B cell (primary cell): Measurements from ENCODE around the gene OR8D1. TPM values are rescaled to one million over a fixed set of nuclear protein-coding genes. Genes with fewer than 3 reads are reported as not detected.

Experiments used
- ATAC-seq: fragments of 200-7000 bp; cut with Tn5 transposase; one replicate; pipeline ENCODE4 v1.10.0; 2021; ENCODE audit warnings: low read depth, mild to moderate bottlenecking, moderate number of reproducible peaks, moderate library complexity
- CTCF ChIA-PET: fragments of 350-600 bp; sonication (Branson Sonifier 250); formaldehyde crosslinking; loops from one replicate; lab custom pipeline; 2021; ENCODE audit warnings: antibody characterized with exemption, inconsistent platforms; lab: Charles Lee
- POLR2A ChIA-PET: fragments of 350-600 bp; sonication (Branson Sonifier 250); formaldehyde crosslinking; loops from one replicate; lab custom pipeline; 2021; ENCODE audit warnings: antibody characterized with exemption; lab: Charles Lee
- DNase-seq: peaks from one replicate; pipeline ENCODE4 v3.0.0; 2013
- H2AFZ ChIP-seq: 2 replicates; pipeline ENCODE4 v1.6.1; 2012; ENCODE audit warnings: mild to moderate bottlenecking, low read depth, low read length; ENCODE audit not compliant: insufficient read depth, poor library complexity, severe bottlenecking
- H3K27ac ChIP-seq, 2 donors: 1 replicate in 1 of 2; 2 replicates in 1 of 2; pipeline ENCODE4 v1.5.1; 2012 to 2013; ENCODE audit warnings: low read length in 2 of 2, mild to moderate bottlenecking in 2 of 2, moderate library complexity in 1 of 2
- H3K27me3 ChIP-seq, 4 experiments: fragments of 200-600 bp in 1 of 4; sonication (generic) in 1 of 4; replicated peaks in 1 of 4; 1 replicate in 2 of 4; 2 replicates in 2 of 4; pipeline versions ENCODE4 v1.6.1 to v1.7.0; 2013 to 2016; ENCODE audit warnings: low read length in 3 of 4, mild to moderate bottlenecking in 2 of 4, mixed read lengths in 1 of 4, moderate library complexity in 1 of 4; ENCODE audit not compliant: insufficient read depth in 4 of 4, control insufficient read depth in 3 of 4; ENCODE audit errors: control extremely low read depth in 1 of 4
- H3K36me3 ChIP-seq, 2 experiments: replicated peaks in 1 of 2; 1 replicate in 1 of 2; 2 replicates in 1 of 2; pipeline versions ENCODE4 v1.6.1 to v1.7.1; 2013; ENCODE audit warnings: low read length in 1 of 2; ENCODE audit not compliant: insufficient read depth in 2 of 2, control insufficient read depth in 1 of 2; ENCODE audit errors: control extremely low read depth in 1 of 2, extremely low read depth in 1 of 2
- H3K4me1 ChIP-seq, 2 donors: fragments of 200-600 bp in 1 of 2; sonication (generic) in 1 of 2; 1 replicate in 1 of 2; 2 replicates in 1 of 2; pipeline versions ENCODE4 v1.5.1 to v1.6.1; 2013 to 2017; ENCODE audit warnings: low read length in 2 of 2; ENCODE audit not compliant: control insufficient read depth in 2 of 2, insufficient read depth in 2 of 2
- H3K4me2 ChIP-seq: replicated peaks from 2 replicates; pipeline ENCODE3; 2012; ENCODE audit warnings: mild to moderate bottlenecking, low read depth, low read length; ENCODE audit not compliant: poor library complexity, severe bottlenecking
- H3K4me3 ChIP-seq, 5 experiments: fragments of 200-600 bp in 1 of 5; sonication (generic) in 1 of 5; 1 replicate in 3 of 5; 2 replicates in 2 of 5; pipeline versions ENCODE4 v1.5.1 to v1.7.0; 2011 to 2016; ENCODE audit warnings: low read length in 4 of 5, mild to moderate bottlenecking in 4 of 5, low read depth in 2 of 5, control low read depth in 1 of 5, moderate library complexity in 1 of 5; ENCODE audit not compliant: insufficient read depth in 1 of 5; ENCODE audit errors: control extremely low read depth in 1 of 5, extremely low read depth in 1 of 5
- H3K79me2 ChIP-seq: fragments of 200-600 bp; sonication (generic); one replicate; pipeline ENCODE4 v1.6.0; 2016; ENCODE audit warnings: low read length; ENCODE audit not compliant: control insufficient read depth, insufficient read depth
- H3K9ac ChIP-seq: fragments of 200-600 bp; sonication (generic); 2 replicates; pipeline ENCODE4 v1.6.1; 2017; ENCODE audit warnings: mild to moderate bottlenecking, low read length, moderate library complexity
- H3K9me3 ChIP-seq, 3 donors: one replicate each; pipeline versions ENCODE4 v1.6.1 to v1.7.1; 2013; ENCODE audit warnings: low read length in 2 of 3; ENCODE audit not compliant: control insufficient read depth in 2 of 3, insufficient read depth in 1 of 3; ENCODE audit errors: control extremely low read depth in 1 of 3
- H4K20me1 ChIP-seq: 2 replicates; pipeline ENCODE4 v1.6.0; 2012; ENCODE audit warnings: mild to moderate bottlenecking, low read length; ENCODE audit not compliant: insufficient read depth, control insufficient read depth, poor library complexity, severe bottlenecking
- H3K27ac Mint-ChIP-seq: one replicate; pipeline ENCODE4 v1.8.0; 2021; ENCODE audit warnings: mixed read lengths
- H3K27me3 Mint-ChIP-seq: one replicate; pipeline ENCODE4 v1.8.0; 2021; ENCODE audit warnings: mixed read lengths
- H3K4me1 Mint-ChIP-seq: one replicate; pipeline ENCODE4 v1.8.0; 2021; ENCODE audit warnings: mixed read lengths
- H3K4me3 Mint-ChIP-seq: one replicate; pipeline ENCODE4 v1.8.0; 2021; ENCODE audit warnings: mixed read lengths
- H3K9me3 Mint-ChIP-seq: one replicate; pipeline ENCODE4 v1.8.0; 2022; ENCODE audit warnings: mixed read lengths; ENCODE audit not compliant: insufficient read depth
- CTCF ChIP-seq: fragments of 200-600 bp; IDR thresholded peaks from one replicate; pipeline ENCODE4 v1.8.0; 2022; ENCODE audit warnings: antibody characterized with exemption, mild to moderate bottlenecking
- EZH2 ChIP-seq: IDR thresholded peaks from 2 replicates; pipeline ENCODE4 v1.6.1; 2012; ENCODE audit warnings: borderline replicate concordance, low read depth, mild to moderate bottlenecking, moderate library complexity, low read length; ENCODE audit not compliant: insufficient read depth, poor library complexity, severe bottlenecking
- WGBS: methylation state at CpG from one replicate; pipeline ENCODE4 v1.1.5; 2013; ENCODE audit warnings: missing lambda C conversion rate; ENCODE audit not compliant: insufficient coverage; 5-methylcytosine and 5-hydroxymethylcytosine counted together
- intact Hi-C: fragments of 100-400 bp; cut with micrococcal nuclease; formaldehyde crosslinking; loops from one replicate; pipeline ENCODE4 v1.10.0; 2022
- polyA plus RNA-seq: library from polyadenylated mRNA; depleted of rRNA; stranded (reverse); fragments of >200 nt; gene quantifications from 2 replicates; pipeline ENCODE4 v1.2.3, GENCODE V29; 2012
- total RNA-seq, 2 donors: library from RNA; stranded (reverse); fragments of 120-200 nt in 1 of 2; gene quantifications; 1 replicate in 1 of 2; 2 replicates in 1 of 2; pipeline versions ENCODE4 v1.2.3 to v1.2.4, GENCODE V29; 2013 to 2022

The OR8D1 gene
- total and polyA plus RNA-seq, 2 donors (not counting 1 experiment from before 2014, with no cell fraction given): 0.12 TPM; not detected in 1

DNA sequence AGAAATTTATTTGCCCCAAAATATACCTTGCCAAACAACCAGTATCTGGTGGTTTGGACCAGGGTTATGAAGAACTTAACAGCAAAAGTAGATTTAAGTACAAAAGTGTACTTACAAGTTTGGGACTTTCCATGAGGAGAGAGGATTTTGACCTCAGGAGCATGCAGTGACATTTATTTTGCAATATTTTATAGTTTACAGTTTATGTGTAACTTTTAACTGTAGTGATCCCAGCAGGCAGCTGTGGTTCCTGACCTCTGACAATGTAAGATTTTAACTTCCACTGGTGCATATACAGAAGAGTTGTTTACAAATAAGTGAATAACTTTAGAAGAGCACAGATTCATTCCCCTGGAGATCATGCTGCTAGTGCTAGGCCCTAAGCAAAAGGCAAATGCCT is 6.7 kb downstream of the OR8D1 start:
- ATAC-seq: no peak
- no peaks in the 10 kb centered on the region for H3K79me2 ChIP-seq
- H3K4me3 Mint-ChIP-seq: no peak overlapping the region
- no peaks in the 10 kb centered on the region for H3K4me1 ChIP-seq
- DNase-seq: no peak
- H3K9me3 ChIP-seq: no peaks in the 10 kb centered on the region
- H3K4me3 ChIP-seq: no peak overlapping the region
- no peaks in the 10 kb centered on the region for H3K36me3 ChIP-seq
- TF ChIP-seq CTCF (no peak), EZH2 (no peak)
- intact Hi-C loops: no loop called here
- no peak overlapping the region for H3K4me2 ChIP-seq
- ChIA-PET CTCF (no interaction called here), POLR2A (no interaction called here)
- no peaks in the 10 kb centered on the region for H3K4me1 Mint-ChIP-seq
- no peaks in the 10 kb centered on the region for H4K20me1 ChIP-seq
- H3K27ac Mint-ChIP-seq: no peak overlapping the region
- H3K9ac ChIP-seq: no peak overlapping the region
- peaks cover 0 to 11% (median 2%) of the 10 kb centered on the region in 4 experiments for H3K27me3 ChIP-seq
- H3K9me3 Mint-ChIP-seq: no peaks in the 10 kb centered on the region
- H3K27ac ChIP-seq: no peak overlapping the region
- H2AFZ ChIP-seq: no peak overlapping the region
- H3K27me3 Mint-ChIP-seq: peaks cover 22% of the 10 kb centered on the region

DNA sequence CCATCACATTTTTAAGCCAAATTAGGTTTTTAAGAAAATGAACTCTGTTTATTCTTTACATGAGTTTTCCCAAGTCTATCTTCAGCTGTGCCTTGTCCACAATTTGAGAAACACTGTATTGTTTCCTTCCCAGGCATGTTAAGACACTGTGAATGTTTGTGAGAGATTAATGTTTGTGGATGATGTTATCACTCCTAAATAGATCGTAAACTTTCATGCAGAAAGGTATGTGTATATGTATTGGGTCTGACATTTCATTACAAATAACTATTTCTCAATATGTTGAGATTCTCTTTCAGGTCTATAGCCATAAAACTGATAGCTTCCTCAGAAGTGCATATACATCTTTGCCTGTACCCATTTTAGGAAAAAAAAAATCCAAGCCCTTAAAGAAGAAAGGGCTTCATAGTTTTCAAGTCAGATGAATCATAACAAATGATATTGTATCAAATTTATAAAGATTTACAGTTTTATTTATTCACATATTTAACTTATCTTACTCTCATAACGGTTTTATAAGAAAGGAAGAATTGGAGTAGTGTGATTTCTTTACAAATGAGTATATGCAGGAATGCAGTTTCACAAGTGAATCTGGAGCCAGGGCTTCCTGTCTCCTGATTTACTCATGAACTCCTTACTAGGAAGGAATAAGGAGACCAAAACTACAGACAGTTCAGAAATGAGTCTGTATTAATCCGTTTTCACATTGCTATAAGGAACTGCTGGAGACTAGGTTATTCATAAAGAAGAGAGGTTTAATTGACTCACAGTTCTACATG is 11.2 kb downstream of the OR8D1 start:
- ChIA-PET CTCF (no interaction called here), POLR2A (no interaction called here)
- TF ChIP-seq CTCF: no peak
- TF ChIP-seq EZH2: no peak
- ATAC-seq: no peak
- H3K4me3 ChIP-seq: no peak overlapping the region
- H2AFZ ChIP-seq: no peak overlapping the region
- H3K4me1 ChIP-seq: no peaks in the 10 kb centered on the region
- peaks cover 15% of the 10 kb centered on the region for H3K27me3 Mint-ChIP-seq
- no peak overlapping the region for H3K4me2 ChIP-seq
- intact Hi-C loops: no loop called here
- H3K36me3 ChIP-seq: no peaks in the 10 kb centered on the region
- H3K9me3 ChIP-seq: no peaks in the 10 kb centered on the region
- no peaks in the 10 kb centered on the region for H3K4me1 Mint-ChIP-seq
- H4K20me1 ChIP-seq: no peaks in the 10 kb centered on the region
- H3K79me2 ChIP-seq: no peaks in the 10 kb centered on the region
- H3K9ac ChIP-seq: no peak overlapping the region
- H3K27ac Mint-ChIP-seq: no peak overlapping the region
- no peak overlapping the region for H3K27ac ChIP-seq
- no peaks in the 10 kb centered on the region for H3K9me3 Mint-ChIP-seq
- no CpG with 5 or more reads among the region's 3 CpGs for WGBS
- DNase-seq: no peak
- H3K4me3 Mint-ChIP-seq: no peak overlapping the region
- H3K27me3 ChIP-seq: peaks cover 0 to 11% (median 2%) of the 10 kb centered on the region in 4 experiments
